Caco-2 (cell line): ENCODE data around the gene PKP2. TPM values are rescaled to one million over a fixed set of nuclear protein-coding genes. Genes with fewer than 3 reads are reported as not detected.

Experiments used
- BruUV-seq: library from RNA; stranded (reverse); fragments of 400-500 nt; replicated peaks from 2 replicates; lab custom pipeline; 2021; lab: Mats Ljungman, UMichigan
- CTCF ChIA-PET: fragments of 300-600 bp; sonication (Branson Sonifier 250); formaldehyde crosslinking; loops from one replicate; lab custom pipeline; 2022; ENCODE audit warnings: antibody characterized with exemption; lab: Charles Lee
- POLR2A ChIA-PET: fragments of 300-600 bp; sonication (Branson Sonifier 250); formaldehyde crosslinking; loops from one replicate; lab custom pipeline; 2022; ENCODE audit warnings: antibody characterized with exemption; lab: Charles Lee
- DNase-seq, 2 experiments: peaks; one replicate each; pipeline versions ENCODE4 v3.0.0 to v3.0.0-alpha.2; 2020 to 2022
- H3K27me3 ChIP-seq: replicated peaks from 2 replicates; pipeline ENCODE4 v1.6.0; 2011; ENCODE audit warnings: low read length; ENCODE audit not compliant: control insufficient read depth, insufficient read depth
- H3K36me3 ChIP-seq: 2 replicates; pipeline ENCODE4 v1.5.1; 2011; ENCODE audit warnings: low read length; ENCODE audit not compliant: control insufficient read depth, insufficient read depth
- H3K4me1 ChIP-seq: fragments of 250-450 bp; sonication (Bioruptor Pico); 2 replicates; pipeline ENCODE4 v1.5.1; 2020; ENCODE audit warnings: mild to moderate bottlenecking
- H3K4me3 ChIP-seq: 2 replicates; pipeline ENCODE4 v1.5.1; 2011; ENCODE audit warnings: low read depth, mild to moderate bottlenecking, control low read depth, low read length
- H3K9me3 ChIP-seq: fragments of 250-450 bp; sonication (Bioruptor Pico); 2 replicates; pipeline ENCODE4 v1.5.1; 2020; ENCODE audit warnings: mild to moderate bottlenecking, moderate library complexity
- H3K27ac Mint-ChIP-seq: one replicate; pipeline ENCODE4 v1.8.0; 2022; ENCODE audit warnings: mixed read lengths; ENCODE audit not compliant: unreplicated experiment
- H3K27me3 Mint-ChIP-seq: one replicate; pipeline ENCODE4 v1.8.0; 2022; ENCODE audit warnings: mixed read lengths; ENCODE audit not compliant: insufficient read depth, unreplicated experiment
- H3K36me3 Mint-ChIP-seq: one replicate; pipeline ENCODE4 v1.8.0; 2022; ENCODE audit warnings: mild to moderate bottlenecking, mixed read lengths; ENCODE audit not compliant: insufficient read depth, unreplicated experiment
- H3K4me1 Mint-ChIP-seq: one replicate; pipeline ENCODE4 v1.8.0; 2022; ENCODE audit warnings: low read depth, mixed read lengths; ENCODE audit not compliant: unreplicated experiment
- H3K4me3 Mint-ChIP-seq: one replicate; pipeline ENCODE4 v1.8.0; 2022; ENCODE audit warnings: mild to moderate bottlenecking, moderate library complexity, mixed read lengths; ENCODE audit not compliant: unreplicated experiment
- H3K9me3 Mint-ChIP-seq: one replicate; pipeline ENCODE4 v1.8.0; 2022; ENCODE audit warnings: mixed read lengths; ENCODE audit not compliant: unreplicated experiment
- intact Hi-C: fragments of 100-400 bp; cut with micrococcal nuclease; formaldehyde crosslinking; loops from one replicate; pipeline ENCODE4 v1.10.0; 2022; ENCODE audit not compliant: unreplicated experiment
- total RNA-seq: library from RNA; stranded (reverse); gene quantifications from 2 replicates; pipeline ENCODE4 v1.2.3, GENCODE V29; 2022
- TF ChIP-seq, protein P1 (sequence below), 2 experiments: fragments of 200-600 bp in 1 of 2; IDR thresholded peaks; 1 replicate in 1 of 2; 2 replicates in 1 of 2; pipeline versions ENCODE4 v1.5.1 to v1.8.0; 2011 to 2022; ENCODE audit warnings: antibody characterized with exemption in 1 of 2, control low read depth in 1 of 2, inconsistent platforms in 1 of 2, low read depth in 1 of 2, low read length in 1 of 2, mild to moderate bottlenecking in 1 of 2, moderate library complexity in 1 of 2; ENCODE audit not compliant: insufficient read depth in 1 of 2, severe bottlenecking in 1 of 2, unreplicated experiment in 1 of 2

PKP2 gene
- total RNA-seq, 1 experiment from 2014 or later, result 249 TPM

DNA sequence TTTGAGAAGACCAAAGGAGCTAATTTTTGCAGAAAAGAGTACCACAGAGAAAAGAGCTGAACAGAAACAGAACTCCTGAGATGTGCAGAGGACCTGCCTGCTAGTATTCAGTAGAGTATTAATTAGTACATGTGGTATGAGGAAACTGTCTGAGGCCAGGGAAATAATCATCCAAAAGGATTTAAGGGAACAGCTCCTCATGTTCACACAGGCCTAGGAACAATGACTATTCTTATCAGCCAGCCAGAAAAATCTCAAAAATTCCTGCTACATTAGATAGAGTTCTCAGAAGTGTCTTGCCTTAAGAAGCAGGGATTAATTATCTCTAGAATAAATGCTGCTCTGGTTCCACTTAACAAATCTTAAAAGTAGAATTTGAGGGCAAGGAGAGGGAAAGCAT is 36.4 kb downstream of the PKP2 start:
- intact Hi-C loops, result loop anchor here (1.0 to 2.0 kb wide), 4 partner anchors 15 to 103 kb away; no protein-coding TSS in a partner anchor
- no peaks in the 10 kb centered on the region for H3K9me3 Mint-ChIP-seq
- Histone ChIP-seq H3K27me3 (no peaks in the 10 kb centered on the region), H3K4me1 (peaks cover 42% of the 10 kb centered on the region), H3K4me3 (no peak overlapping the region), H3K36me3 (no peaks in the 10 kb centered on the region), H3K9me3 (no peaks in the 10 kb centered on the region)
- peaks cover 96% of the 10 kb centered on the region for H3K36me3 Mint-ChIP-seq
- ChIA-PET POLR2A (interaction anchor here (0.9 to 1.7 kb wide), 3 partner anchors 33 to 104 kb away, joined by 3 to 5 read pairs (median 3); partner anchors contain the start of genes PKP2 and YARS2), CTCF (interaction anchor here (0.6 to 1.0 kb wide), 2 partner anchors 29 to 105 kb away, joined by 4 to 5 read pairs; partner anchors contain the start of gene YARS2)
- DNase-seq, result peak in 1 of 2 experiments; percentile 37
- H3K27ac Mint-ChIP-seq, result peak overlapping the region; percentile 51
- H3K4me3 Mint-ChIP-seq, result peak overlapping the region; percentile 28
- BruUV-seq, result no TSS peak
- H3K4me1 Mint-ChIP-seq, result peaks cover 48% of the 10 kb centered on the region
- H3K27me3 Mint-ChIP-seq, result no peaks in the 10 kb centered on the region
- TF ChIP-seq, protein P1, sequence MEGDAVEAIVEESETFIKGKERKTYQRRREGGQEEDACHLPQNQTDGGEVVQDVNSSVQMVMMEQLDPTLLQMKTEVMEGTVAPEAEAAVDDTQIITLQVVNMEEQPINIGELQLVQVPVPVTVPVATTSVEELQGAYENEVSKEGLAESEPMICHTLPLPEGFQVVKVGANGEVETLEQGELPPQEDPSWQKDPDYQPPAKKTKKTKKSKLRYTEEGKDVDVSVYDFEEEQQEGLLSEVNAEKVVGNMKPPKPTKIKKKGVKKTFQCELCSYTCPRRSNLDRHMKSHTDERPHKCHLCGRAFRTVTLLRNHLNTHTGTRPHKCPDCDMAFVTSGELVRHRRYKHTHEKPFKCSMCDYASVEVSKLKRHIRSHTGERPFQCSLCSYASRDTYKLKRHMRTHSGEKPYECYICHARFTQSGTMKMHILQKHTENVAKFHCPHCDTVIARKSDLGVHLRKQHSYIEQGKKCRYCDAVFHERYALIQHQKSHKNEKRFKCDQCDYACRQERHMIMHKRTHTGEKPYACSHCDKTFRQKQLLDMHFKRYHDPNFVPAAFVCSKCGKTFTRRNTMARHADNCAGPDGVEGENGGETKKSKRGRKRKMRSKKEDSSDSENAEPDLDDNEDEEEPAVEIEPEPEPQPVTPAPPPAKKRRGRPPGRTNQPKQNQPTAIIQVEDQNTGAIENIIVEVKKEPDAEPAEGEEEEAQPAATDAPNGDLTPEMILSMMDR (IDR thresholded peaks at IDR 0.05; ENCODE audit: insufficient read depth in 1 of 2, low read depth in 1 of 2, low read length in 1 of 2, severe bottlenecking in 1 of 2, unreplicated experiment in 1 of 2), result no peak

DNA sequence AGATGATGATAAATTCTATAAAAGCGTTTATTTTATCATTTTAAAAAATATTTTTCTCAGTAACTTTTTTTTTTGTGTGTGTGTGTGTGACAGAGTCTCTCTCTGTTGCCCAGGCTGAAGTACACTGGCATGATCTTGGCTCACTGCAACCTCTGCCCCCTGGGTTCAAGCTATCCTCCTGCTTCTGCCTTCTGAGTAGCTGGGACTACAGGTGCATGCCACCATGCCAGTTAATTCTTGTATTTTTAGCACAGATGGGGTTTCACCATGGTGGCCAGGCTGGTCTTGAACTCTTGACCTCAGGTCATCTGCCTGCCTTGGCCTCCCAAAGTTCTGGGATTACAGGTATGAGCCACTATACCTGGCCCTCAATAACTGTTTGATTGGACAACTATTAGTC is 37.2 kb downstream of the PKP2 start:
- DNase-seq, result no peak
- Mint-ChIP-seq H3K9me3 (no peaks in the 10 kb centered on the region), H3K4me3 (no peak overlapping the region), H3K27me3 (no peaks in the 10 kb centered on the region), H3K4me1 (peaks cover 56% of the 10 kb centered on the region), H3K36me3 (peaks cover 96% of the 10 kb centered on the region), H3K27ac (peak overlapping the region; percentile 51)
- intact Hi-C loops, result no loop called here
- POLR2A ChIA-PET, result interaction anchor here (1.7 kb wide), 1 partner anchor 103 kb away, joined by 5 read pairs; the partner anchor contains the start of gene YARS2
- Histone ChIP-seq H3K4me1 (peaks cover 42% of the 10 kb centered on the region), H3K9me3 (no peaks in the 10 kb centered on the region), H3K4me3 (no peak overlapping the region), H3K36me3 (no peaks in the 10 kb centered on the region), H3K27me3 (no peaks in the 10 kb centered on the region)
- no TSS peak for BruUV-seq
- CTCF ChIA-PET, result no interaction called here
- TF ChIP-seq, protein P1 (IDR thresholded peaks at IDR 0.05; ENCODE audit: insufficient read depth in 1 of 2, low read depth in 1 of 2, low read length in 1 of 2, severe bottlenecking in 1 of 2, unreplicated experiment in 1 of 2), result no peak

DNA sequence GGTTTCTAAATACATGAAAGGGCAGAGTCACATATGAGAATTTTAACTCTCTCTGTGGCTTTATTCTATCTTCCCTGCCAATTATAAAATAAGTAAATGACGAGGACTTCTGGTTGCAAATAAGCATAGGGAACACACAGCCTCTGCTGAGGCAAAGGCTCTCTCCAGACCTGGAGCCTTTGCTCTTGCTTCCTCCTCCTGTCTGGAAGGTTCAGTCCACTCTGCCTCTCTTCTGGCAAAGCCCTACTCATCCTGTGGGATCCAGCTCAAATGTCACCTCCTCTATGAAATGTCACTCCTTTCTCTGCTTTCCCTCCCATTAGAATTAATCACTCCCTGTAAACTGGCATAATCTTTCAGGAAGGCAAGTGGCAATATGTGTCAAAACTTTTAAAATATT is 41.9 kb downstream of the PKP2 start:
- BruUV-seq, result no TSS peak
- POLR2A ChIA-PET, result interaction anchor here (0.6 kb wide), 1 partner anchor 97 kb away, joined by 4 read pairs; no protein-coding TSS in a partner anchor

More for the DNA sequence above, 41.9 kb downstream of the PKP2 start:
- no peak for DNase-seq
- H3K36me3 Mint-ChIP-seq, result peaks cover 96% of the 10 kb centered on the region
- TF ChIP-seq, protein P1 (IDR thresholded peaks at IDR 0.05; ENCODE audit: insufficient read depth in 1 of 2, low read depth in 1 of 2, low read length in 1 of 2, severe bottlenecking in 1 of 2, unreplicated experiment in 1 of 2), result no peak
- H3K4me1 Mint-ChIP-seq, result peaks cover 35% of the 10 kb centered on the region
- peak overlapping the region; percentile 21 for H3K27ac Mint-ChIP-seq
- no peaks in the 10 kb centered on the region for H3K9me3 ChIP-seq
- peaks cover 14% of the 10 kb centered on the region for H3K4me1 ChIP-seq
- H3K4me3 Mint-ChIP-seq, result no peak overlapping the region
- CTCF ChIA-PET, result no interaction called here
- no peak overlapping the region for H3K4me3 ChIP-seq
- intact Hi-C loops, result no loop called here
- H3K9me3 Mint-ChIP-seq, result no peaks in the 10 kb centered on the region
- no peaks in the 10 kb centered on the region for H3K27me3 Mint-ChIP-seq
- no peaks in the 10 kb centered on the region for H3K27me3 ChIP-seq
- peaks cover 3% of the 10 kb centered on the region for H3K36me3 ChIP-seq
